KMS-11 (cell line): ENCODE data around the gene TSR1.

Source experiments
- H2AFZ ChIP-seq: fragments of 200-600 bp; sonication (generic); 2 replicates; pipeline ENCODE4 v1.6.1; 2016; ENCODE audit warnings: antibody characterized with exemption, mixed run types, low read depth
- H3K27ac ChIP-seq: fragments of 200-600 bp; sonication (generic); 2 replicates; pipeline ENCODE4 v1.6.1; 2016; ENCODE audit warnings: mild to moderate bottlenecking, mixed run types
- H3K27me3 ChIP-seq: fragments of 200-600 bp; sonication (generic); 2 replicates; pipeline ENCODE4 v1.6.1; 2017; ENCODE audit warnings: mild to moderate bottlenecking, low read depth, mixed run types, moderate library complexity; ENCODE audit not compliant: insufficient read depth
- H3K36me3 ChIP-seq: fragments of 200-600 bp; sonication (generic); 2 replicates; pipeline ENCODE4 v1.6.1; 2017; ENCODE audit warnings: mild to moderate bottlenecking, mixed run types; ENCODE audit not compliant: insufficient read depth
- H3K4me1 ChIP-seq: fragments of 200-600 bp; sonication (generic); 2 replicates; pipeline ENCODE4 v1.6.1; 2016; ENCODE audit warnings: mild to moderate bottlenecking, low read depth, mixed run types; ENCODE audit not compliant: poor library complexity, severe bottlenecking
- H3K4me2 ChIP-seq: fragments of 200-600 bp; sonication (generic); 2 replicates; pipeline ENCODE4 v1.7.0; 2016; ENCODE audit warnings: mild to moderate bottlenecking, mixed run types
- H3K4me3 ChIP-seq: fragments of 200-600 bp; sonication (generic); IDR thresholded peaks from 2 replicates; pipeline ENCODE4 v1.6.1; 2017; ENCODE audit warnings: low read depth, low read length, mixed read lengths; ENCODE audit not compliant: insufficient read depth
- H3K79me2 ChIP-seq: fragments of 200-600 bp; sonication (generic); 2 replicates; pipeline ENCODE4 v1.6.1; 2016; ENCODE audit warnings: low read depth, mixed run types; ENCODE audit not compliant: insufficient read depth
- H3K9ac ChIP-seq: fragments of 200-600 bp; sonication (generic); 2 replicates; pipeline ENCODE4 v1.6.1; 2016; ENCODE audit warnings: mild to moderate bottlenecking, mixed run types
- H4K20me1 ChIP-seq: fragments of 200-600 bp; sonication (generic); 2 replicates; pipeline ENCODE4 v1.6.1; 2016; ENCODE audit warnings: mild to moderate bottlenecking, mixed run types; ENCODE audit not compliant: insufficient read depth
- CTCF ChIP-seq: fragments of 200-600 bp; sonication (generic); conservative IDR thresholded peaks from 2 replicates; pipeline ENCODE4 v1.6.1; 2017; ENCODE audit warnings: low read depth, mild to moderate bottlenecking, antibody characterized with exemption, low read length, moderate library complexity, mixed read lengths

TSR1 gene

GRCh38 chr17:2289878-2290478 lies 46.3 kb downstream of the TSR1 start:
- Histone ChIP-seq H3K79me2 (no peaks in the 10 kb centered on the region), H3K4me1 (peaks cover 7% of the 10 kb centered on the region), H3K9ac (no peak overlapping the region), H3K4me3 (no peak overlapping the region), H3K27me3 (no peaks in the 10 kb centered on the region), H4K20me1 (no peaks in the 10 kb centered on the region), H3K36me3 (no peaks in the 10 kb centered on the region), H3K27ac (no peak overlapping the region), H2AFZ (no peak overlapping the region), H3K4me2 (no peak overlapping the region)
- TF ChIP-seq CTCF: no peak

GRCh38 chr17:2283302-2283701 lies 53.0 kb downstream of the TSR1 start:
- no peak for TF ChIP-seq CTCF
- Histone ChIP-seq H3K4me1 (peaks cover 16% of the 10 kb centered on the region), H3K4me3 (no peak overlapping the region), H2AFZ (no peak overlapping the region), H3K4me2 (no peak overlapping the region), H4K20me1 (no peaks in the 10 kb centered on the region), H3K36me3 (no peaks in the 10 kb centered on the region), H3K79me2 (no peaks in the 10 kb centered on the region), H3K27me3 (no peaks in the 10 kb centered on the region), H3K27ac (no peak overlapping the region), H3K9ac (no peak overlapping the region)

GRCh38 chr17:2282297-2282873 lies 53.9 kb downstream of the TSR1 start:
- peak; percentile 55 for TF ChIP-seq CTCF
- H3K4me1 ChIP-seq: peaks cover 16% of the 10 kb centered on the region
- no peak overlapping the region for H3K27ac ChIP-seq
- no peak overlapping the region for H3K9ac ChIP-seq
- H2AFZ ChIP-seq: no peak overlapping the region
- peak overlapping the region; percentile 8; the same call in 1 of the 2 replicates for H3K4me2 ChIP-seq
- no peaks in the 10 kb centered on the region for H3K36me3 ChIP-seq
- no peaks in the 10 kb centered on the region for H4K20me1 ChIP-seq
- H3K27me3 ChIP-seq: no peaks in the 10 kb centered on the region
- H3K79me2 ChIP-seq: no peaks in the 10 kb centered on the region
- H3K4me3 ChIP-seq: no peak overlapping the region

GRCh38 chr17:2279707-2280106 lies 56.5 kb downstream of the TSR1 start:
- peaks cover 22% of the 10 kb centered on the region for H3K4me1 ChIP-seq
- H3K4me2 ChIP-seq: no peak overlapping the region
- H3K27ac ChIP-seq: no peak overlapping the region
- H3K36me3 ChIP-seq: no peaks in the 10 kb centered on the region
- H3K4me3 ChIP-seq: no peak overlapping the region
- no peak overlapping the region for H2AFZ ChIP-seq
- H4K20me1 ChIP-seq: no peaks in the 10 kb centered on the region
- H3K79me2 ChIP-seq: no peaks in the 10 kb centered on the region
- H3K27me3 ChIP-seq: no peaks in the 10 kb centered on the region
- H3K9ac ChIP-seq: no peak overlapping the region
- TF ChIP-seq CTCF: no peak
